H1 (cell line): Measurements from ENCODE around the gene DES. TPM values are rescaled to one million over a fixed set of nuclear protein-coding genes. Genes with fewer than 3 reads are reported as not detected.
A peak's percentile ranks its signal among the peaks of the same experiment; 100 is the strongest.

ENCODE experiments used
- CTCF ChIA-PET: fragments of 300-600 bp; sonication (Branson Sonifier 250); formaldehyde crosslinking; loops from one replicate; lab custom pipeline; 2021; ENCODE audit not compliant: partially characterized antibody; lab: Charles Lee
- POLR2A ChIA-PET: fragments of 300-600 bp; sonication (Branson Sonifier 250); formaldehyde crosslinking; loops from one replicate; lab custom pipeline; 2021; ENCODE audit warnings: inconsistent platforms; ENCODE audit not compliant: partially characterized antibody; lab: Charles Lee
- DNase-seq, 2 experiments: peaks; one replicate each; pipeline versions ENCODE4 v3.0.0 to v3.0.0-alpha.2; 2010 to 2022; ENCODE audit warnings: low spot score in 2 of 2, low read depth in 1 of 2, mixed read lengths in 1 of 2
- FAIRE-seq: peaks from 2 replicates; lab custom pipeline; 2011; peaks lifted over from hg19 to GRCh38; lab: Jason Lieb, UNC
- H2AFZ ChIP-seq: 2 replicates; pipeline ENCODE4 v1.8.1; 2012; ENCODE audit warnings: low read length, inconsistent platforms
- H2AK5ac ChIP-seq: 2 replicates; pipeline ENCODE4 v1.6.1; 2013; ENCODE audit warnings: low read depth, low read length
- H2BK120ac ChIP-seq: replicated peaks from 2 replicates; pipeline ENCODE3; 2013; ENCODE audit warnings: low read depth, low read length, inconsistent platforms
- H2BK12ac ChIP-seq: 2 replicates; pipeline ENCODE4 v1.6.1; 2013; ENCODE audit warnings: low read depth, low read length
- H2BK15ac ChIP-seq: 2 replicates; pipeline ENCODE4 v1.6.1; 2013; ENCODE audit warnings: low read length
- H2BK20ac ChIP-seq: 2 replicates; pipeline ENCODE4 v1.6.1; 2013; ENCODE audit warnings: low read length
- H2BK5ac ChIP-seq: 2 replicates; pipeline ENCODE4 v1.6.1; 2013; ENCODE audit warnings: low read depth, low read length
- H3K14ac ChIP-seq: 2 replicates; pipeline ENCODE4 v1.6.1; 2013; ENCODE audit warnings: inconsistent platforms; ENCODE audit not compliant: insufficient read length
- H3K18ac ChIP-seq: 2 replicates; pipeline ENCODE4 v1.6.1; 2013; ENCODE audit warnings: low read length; ENCODE audit errors: extremely low read depth
- H3K23ac ChIP-seq: 2 replicates; pipeline ENCODE4 v1.6.1; 2013; ENCODE audit warnings: inconsistent platforms; ENCODE audit not compliant: insufficient read length
- H3K23me2 ChIP-seq: 2 replicates; pipeline ENCODE4 v1.6.1; 2013; ENCODE audit warnings: low read depth, low read length
- H3K27ac ChIP-seq: 2 replicates; pipeline ENCODE4 v1.6.1; 2011; ENCODE audit warnings: low read depth, low read length, inconsistent platforms
- H3K27me3 ChIP-seq, 4 experiments: replicated peaks in 1 of 4; 1 replicate in 1 of 4; 2 replicates in 3 of 4; pipeline versions ENCODE4 v1.6.1 to v1.8.1; 2011 to 2013; ENCODE audit warnings: low read length in 3 of 4, mild to moderate bottlenecking in 3 of 4, inconsistent platforms in 2 of 4, mixed read lengths in 2 of 4, moderate library complexity in 1 of 4; ENCODE audit not compliant: control insufficient read depth in 3 of 4, insufficient read depth in 3 of 4; ENCODE audit errors: extremely low read depth in 1 of 4
- H3K36me3 ChIP-seq, 4 experiments: 2 replicates each; pipeline versions ENCODE4 v1.6.1 to v1.8.1; 2011 to 2013; ENCODE audit warnings: mild to moderate bottlenecking in 4 of 4, low read length in 3 of 4, moderate library complexity in 2 of 4, control low read depth in 1 of 4, inconsistent platforms in 1 of 4; ENCODE audit not compliant: insufficient read depth in 4 of 4, control insufficient read depth in 2 of 4
- H3K4ac ChIP-seq: replicated peaks from 2 replicates; pipeline ENCODE3; 2013; ENCODE audit warnings: low read length, low read depth, mixed read lengths, inconsistent platforms; ENCODE audit not compliant: insufficient read length
- H3K4me1 ChIP-seq, 4 experiments: replicated peaks in 1 of 4; 1 replicate in 1 of 4; 2 replicates in 3 of 4; pipeline versions ENCODE4 v1.6.1 to v1.8.1; 2011 to 2013; ENCODE audit warnings: low read length in 3 of 4, inconsistent platforms in 2 of 4, mixed read lengths in 1 of 4; ENCODE audit not compliant: insufficient read depth in 4 of 4, control insufficient read depth in 3 of 4
- H3K4me2 ChIP-seq, 2 experiments: 2 replicates each; pipeline versions ENCODE4 v1.6.1 to v1.8.1; 2011 to 2013; ENCODE audit warnings: low read depth in 2 of 2, low read length in 2 of 2, control low read depth in 1 of 2, inconsistent platforms in 1 of 2, mild to moderate bottlenecking in 1 of 2; ENCODE audit not compliant: insufficient read depth in 1 of 2
- H3K4me3 ChIP-seq, 4 experiments: fragments of 200-600, 300-600 bp in 1 of 4; sonication (generic), shearing (Covaris generic), sonication (Bioruptor Twin) in 1 of 4; 2 replicates each; pipeline versions ENCODE4 v1.5.1 to v1.8.1; 2011 to 2016; ENCODE audit warnings: low read length in 4 of 4, low read depth in 3 of 4, control low read depth in 2 of 4, inconsistent platforms in 2 of 4, mild to moderate bottlenecking in 2 of 4, mixed read lengths in 1 of 4, moderate library complexity in 1 of 4; ENCODE audit not compliant: insufficient read depth in 2 of 4; ENCODE audit errors: extremely low read depth in 1 of 4
- H3K56ac ChIP-seq: replicated peaks from 2 replicates; pipeline ENCODE3; 2013; ENCODE audit warnings: low read depth, mild to moderate bottlenecking, mixed read lengths, low read length, inconsistent platforms; ENCODE audit not compliant: insufficient read length
- H3K79me1 ChIP-seq: 2 replicates; pipeline ENCODE4 v1.6.1; 2013; ENCODE audit warnings: low read depth, low read length, control low read depth
- H3K79me2 ChIP-seq, 2 experiments: 2 replicates each; pipeline versions ENCODE4 v1.6.1 to v1.8.1; 2012 to 2013; ENCODE audit warnings: low read length in 2 of 2, mild to moderate bottlenecking in 2 of 2, inconsistent platforms in 1 of 2; ENCODE audit not compliant: insufficient read depth in 2 of 2, control insufficient read depth in 1 of 2
- H3K9ac ChIP-seq, 4 experiments: replicated peaks in 1 of 4; 1 replicate in 1 of 4; 2 replicates in 3 of 4; pipeline versions ENCODE4 v1.6.1 to v1.8.1; 2011 to 2013; ENCODE audit warnings: low read depth in 3 of 4, low read length in 3 of 4, control low read depth in 2 of 4, mild to moderate bottlenecking in 2 of 4, moderate library complexity in 2 of 4, inconsistent platforms in 1 of 4; ENCODE audit errors: extremely low read depth in 1 of 4
- H3K9me3 ChIP-seq, 2 experiments: 2 replicates each; pipeline versions ENCODE4 v1.6.1 to v1.8.1; 2012 to 2013; ENCODE audit warnings: mild to moderate bottlenecking in 2 of 2, moderate library complexity in 2 of 2, control low read depth in 1 of 2, inconsistent platforms in 1 of 2, low read depth in 1 of 2, low read length in 1 of 2, mixed read lengths in 1 of 2; ENCODE audit not compliant: insufficient read depth in 2 of 2
- H4K20me1 ChIP-seq, 2 experiments: replicated peaks in 1 of 2; 2 replicates each; pipeline versions ENCODE3 to v1.8.1; 2011 to 2013; ENCODE audit warnings: inconsistent platforms in 2 of 2, low read length in 2 of 2, mild to moderate bottlenecking in 1 of 2; ENCODE audit not compliant: insufficient read depth in 2 of 2, control insufficient read depth in 1 of 2
- H4K5ac ChIP-seq: 2 replicates; pipeline ENCODE4 v1.6.1; 2013; ENCODE audit warnings: low read length, low read depth, mixed read lengths, inconsistent platforms; ENCODE audit not compliant: insufficient read length
- H4K8ac ChIP-seq: 2 replicates; pipeline ENCODE4 v1.8.0; 2013; ENCODE audit warnings: mild to moderate bottlenecking, moderate library complexity, low read length, inconsistent platforms; ENCODE audit not compliant: insufficient read depth; ENCODE audit errors: extremely low read depth
- H4K91ac ChIP-seq: replicated peaks from 2 replicates; pipeline ENCODE3; 2013; ENCODE audit warnings: low read length, mixed read lengths, inconsistent platforms; ENCODE audit not compliant: insufficient read length
- CBX8 ChIP-seq: fragments of 300-800, 300-1000 bp; sonication (generic); IDR thresholded peaks from 2 replicates; pipeline ENCODE4 v1.7.1; 2016; ENCODE audit warnings: low read depth, low read length, borderline replicate concordance
- CREB1 ChIP-seq: IDR thresholded peaks from 2 replicates; pipeline ENCODE4 v1.6.1; 2012; ENCODE audit warnings: inconsistent platforms
- HDAC6 ChIP-seq: IDR thresholded peaks from one replicate; pipeline ENCODE4 v1.7.1; 2012; ENCODE audit warnings: low read depth, mild to moderate bottlenecking, inconsistent platforms, low read length, moderate library complexity
- KDM5A ChIP-seq: fragments of 200-600 bp; IDR thresholded peaks from 2 replicates; pipeline ENCODE4 v1.7.1; 2012; ENCODE audit warnings: mild to moderate bottlenecking, low read length, inconsistent platforms, mixed read lengths
- POLR2A ChIP-seq, 2 experiments: IDR thresholded peaks; 1 replicate in 1 of 2; 2 replicates in 1 of 2; pipeline ENCODE4 v1.6.1; 2011; ENCODE audit warnings: low read depth in 2 of 2, low read length in 2 of 2, mild to moderate bottlenecking in 2 of 2; ENCODE audit errors: control extremely low read depth in 1 of 2
- RAD21 ChIP-seq, 2 experiments: IDR thresholded peaks in 1 of 2; conservative IDR thresholded peaks in 1 of 2; 2 replicates each; pipeline ENCODE4 v1.6.1; 2011; ENCODE audit warnings: low read depth in 2 of 2, low read length in 2 of 2, improper control_type of control experiment in 1 of 2, inconsistent platforms in 1 of 2, mild to moderate bottlenecking in 1 of 2, moderate library complexity in 1 of 2
- SRF ChIP-seq: IDR thresholded peaks from 2 replicates; pipeline ENCODE4 v1.6.1; 2011; ENCODE audit warnings: mild to moderate bottlenecking, low read depth, low read length, moderate library complexity
- WGBS, 2 experiments: shearing (Covaris generic) in 1 of 2; methylation state at CpG; one replicate each; pipeline versions ENCODE4 v1.1.6 to v1.1.7; 2013 to 2015; ENCODE audit warnings: low lambda C conversion rate in 2 of 2, mixed read lengths in 2 of 2, inconsistent platforms in 1 of 2, low coverage in 1 of 2, missing lambda C conversion rate in 1 of 2; ENCODE audit not compliant: insufficient replicate concordance in 2 of 2, insufficient coverage in 1 of 2, insufficient read length in 1 of 2; ENCODE audit errors: extremely low coverage in 1 of 2, missing lambda C conversion rate in 1 of 2; 5-methylcytosine and 5-hydroxymethylcytosine counted together
- polyA plus RNA-seq, 7 experiments: library from polyadenylated mRNA; depleted of rRNA in 3 of 7; stranded (reverse) in 5 of 7; unstranded in 2 of 7; fragments of >200 nt in 5 of 7; fragments of 200-250 nt in 2 of 7; gene quantifications; 1 replicate in 5 of 7; 2 replicates in 1 of 7; 4 replicates in 1 of 7; pipeline versions ENCODE4 v1.2.1 to v1.2.3, GENCODE V29; 2011 to 2013; ENCODE audit warnings: missing spikeins in 2 of 7, mixed read lengths in 2 of 7
- total RNA-seq: library from RNA; stranded (reverse); fragmentation: NEBNext Ultra II Directional; extraction: Animal tissue kit (Norgen Biotek cat#: 25700); gene quantifications from 2 replicates; pipeline ENCODE4 v1.2.1, GENCODE V29; 2021

DES gene
- total and polyA plus RNA-seq, 2 of the 8 experiments (the other 6 are each of a cell fraction or from before 2014, with no cell fraction given), result 1.8 to 4.3 TPM

GRCh38 chr2:219475278-219475677, 57.1 kb downstream of the DES start:
- H2BK20ac ChIP-seq, result no peak overlapping the region
- TF ChIP-seq RAD21 (IDR thresholded peaks at IDR 0.05 in 1 of 2, conservative IDR thresholded peaks at IDR 0.05 in 1 of 2; ENCODE audit: low read depth in 2 of 2, low read length in 2 of 2), result no peak
- TF ChIP-seq SRF, result no peak
- no peak for TF ChIP-seq CREB1
- no peak for TF ChIP-seq KDM5A
- TF ChIP-seq POLR2A (IDR thresholded peaks at IDR 0.05; ENCODE audit: control extremely low read depth in 1 of 2, low read depth in 2 of 2, low read length in 2 of 2), result no peak
- TF ChIP-seq CBX8, result no peak
- no peak for TF ChIP-seq HDAC6

More at GRCh38 chr2:219475278-219475677, 57.1 kb downstream of the DES start:
- H2BK120ac ChIP-seq, result no peak overlapping the region
- no peak overlapping the region for H2BK15ac ChIP-seq
- no peaks in the 10 kb centered on the region for H3K9me3 ChIP-seq
- no peak overlapping the region for H3K4ac ChIP-seq
- no peak overlapping the region for H2AK5ac ChIP-seq
- no peaks in the 10 kb centered on the region; the same call in 1 of the 2 replicates for H3K79me1 ChIP-seq
- no peak overlapping the region for H3K14ac ChIP-seq
- 0 out of 2 replicates have a peak overlapping the region, but pooled peaks have one; percentile 60 for H2BK12ac ChIP-seq
- DNase-seq (no peak), FAIRE-seq (no peak)
- H2AFZ ChIP-seq, result no peak overlapping the region
- H3K36me3 ChIP-seq, result no peaks in the 10 kb centered on the region
- no peak overlapping the region for H3K9ac ChIP-seq
- H3K18ac ChIP-seq, result no peak overlapping the region
- H3K56ac ChIP-seq, result no peak overlapping the region
- H2BK5ac ChIP-seq, result no peak overlapping the region
- H4K91ac ChIP-seq, result no peak overlapping the region
- H3K27me3 ChIP-seq, result 0 out of 7 replicates have a peak, but pooled peaks cover 0 to 2% (median 0%) of the 10 kb centered on the region in 4 experiments
- ChIA-PET POLR2A (interaction anchor here (0.7 to 2.8 kb wide), 5 partner anchors 11 to 35 kb away, joined by 3 to 17 read pairs (median 12); no protein-coding TSS in a partner anchor), CTCF (interaction anchor here (0.6 to 113.1 kb wide), 5 partner anchors 14 to 92 kb away, joined by 3 to 7248 read pairs (median 33); partner anchors contain the start of genes ASIC4, CHPF, DES and GMPPA)
- H3K23me2 ChIP-seq, result no peaks in the 10 kb centered on the region
- no peak overlapping the region for H4K5ac ChIP-seq
- H3K27ac ChIP-seq, result no peak overlapping the region
- peaks cover 0 to 13% (median 6%) of the 10 kb centered on the region in 4 experiments; a peak in 5 of 7 replicates for H3K4me1 ChIP-seq
- no peaks in the 10 kb centered on the region for H3K79me2 ChIP-seq
- H3K4me2 ChIP-seq, result no peak overlapping the region
- WGBS, 2 experiments, result 83% methylated on average over 6 of the region's 6 CpGs; no CpG with 5 or more reads in 1 of the 2 experiments
- no peak overlapping the region for H3K23ac ChIP-seq
- no peak overlapping the region for H3K4me3 ChIP-seq
- no peak overlapping the region for H4K8ac ChIP-seq
- H4K20me1 ChIP-seq, result no peaks in the 10 kb centered on the region
